HG03457 (cell line): ENCODE results near the gene DEFB125.
"Not testable (repeated sequence)": the region's sequence is repeated elsewhere in the genome, so short reads cannot be mapped to it uniquely, and the experiment has no call there.

Source experiments
- ATAC-seq: cut with Tn5 transposase; IDR thresholded peaks from one replicate; pipeline ENCODE4 v1.9.1; 2021; ENCODE audit warnings: moderate number of reproducible peaks; ENCODE audit not compliant: unreplicated experiment

The DEFB125 gene

GRCh38 chr20:87401-87800 lies at the start of gene DEFB125:
Gene DEFB125 (plus strand): TSS chr20:87672. CDS start chr20:87710, 38 bp downstream.
- no peak for ATAC-seq

- no peak for ATAC-seq
These were observed 27.2 kb upstream of the DEFB125 start for GRCh38 chr20:60035-60918.

GRCh38 chr20:61230-61629 lies 26.2 kb upstream of the DEFB125 start:
- no peak for ATAC-seq

GRCh38 chr20:61757-62156 lies 25.7 kb upstream of the DEFB125 start:
- ATAC-seq: no peak

- no peak for ATAC-seq
These were observed 25.0 kb upstream of the DEFB125 start for GRCh38 chr20:62487-62886.

GRCh38 chr20:64026-64603 lies 23.4 kb upstream of the DEFB125 start:
- no peak for ATAC-seq

GRCh38 chr20:64766-65322 lies 22.6 kb upstream of the DEFB125 start:
- no peak for ATAC-seq

- ATAC-seq: no peak
These were observed 10.2 kb upstream of the DEFB125 start for GRCh38 chr20:77231-77630.

GRCh38 chr20:78338-78737 lies 9.1 kb upstream of the DEFB125 start:
- no peak for ATAC-seq

- no peak for ATAC-seq
These were observed 7.9 kb upstream of the DEFB125 start for GRCh38 chr20:79565-79964.

GRCh38 chr20:90651-91050 lies 3.2 kb downstream of the DEFB125 start:
- ATAC-seq: no peak

- no peak for ATAC-seq
These were observed 6.2 kb downstream of the DEFB125 start for GRCh38 chr20:93641-94040.

- ATAC-seq: no peak
These were observed 7.7 kb downstream of the DEFB125 start for GRCh38 chr20:95215-95614.

GRCh38 chr20:97691-98090 lies 10.2 kb downstream of the DEFB125 start:
- ATAC-seq: not testable (repeated sequence)

GRCh38 chr20:101975-102374 lies 14.5 kb downstream of the DEFB125 start:
- ATAC-seq: no peak

GRCh38 chr20:103456-103855 lies 16.0 kb downstream of the DEFB125 start:
- no peak for ATAC-seq

GRCh38 chr20:112396-112795 lies 24.9 kb downstream of the DEFB125 start:
- ATAC-seq: no peak

- ATAC-seq: no peak
These were observed 30.0 kb downstream of the DEFB125 start for GRCh38 chr20:117518-117917.

- not testable (repeated sequence) for ATAC-seq
These were observed 42.4 kb downstream of the DEFB125 start for GRCh38 chr20:129786-130323.

- ATAC-seq: no peak
These were observed 50.4 kb downstream of the DEFB125 start for GRCh38 chr20:137668-138490.

GRCh38 chr20:142290-142689 lies 54.8 kb downstream of the DEFB125 start, which contains the start of gene DEFB126:
Gene DEFB126 (plus strand): TSS chr20:142590. CDS start chr20:142629, 39 bp downstream.
- no peak for ATAC-seq
